Measurements from ENCODE around the gene CLEC17A. TPM values are rescaled to one million over a fixed set of nuclear protein-coding genes. Genes with fewer than 3 reads are reported as not detected.
"Not testable (repeated sequence)": the region's sequence is repeated elsewhere in the genome, so short reads cannot be mapped to it uniquely, and the experiment has no call there.

CLEC17A gene
- total RNA-seq, 1 donor from 2014 or later: 0.09 TPM

DNA sequence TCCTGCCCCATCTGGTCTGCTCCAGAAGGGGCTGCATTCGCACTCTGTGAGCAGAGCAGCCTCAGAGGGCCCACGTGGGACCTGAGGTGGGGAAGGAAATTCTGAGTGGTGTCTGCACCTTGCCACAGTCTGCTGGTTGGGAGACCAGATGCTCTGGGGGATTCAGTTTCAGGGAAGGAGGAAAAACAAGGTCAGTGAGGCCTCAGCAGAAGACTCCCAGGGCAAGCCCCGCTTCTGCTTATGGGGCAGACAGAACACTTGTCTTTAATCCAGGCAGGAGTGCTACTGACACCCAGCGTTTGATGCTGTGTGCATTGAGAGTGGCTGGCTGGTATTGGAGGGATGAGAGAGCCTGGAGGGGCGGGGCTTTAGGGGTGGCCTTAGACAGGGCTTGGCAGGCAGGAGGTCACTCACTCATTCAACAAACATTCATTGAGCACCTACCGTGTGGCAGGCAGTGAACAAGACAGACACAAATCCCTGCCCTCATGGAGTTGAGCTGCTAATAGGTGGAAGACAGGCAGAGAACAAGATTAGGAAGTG lies 4.9 kb upstream of the CLEC17A start:
- no peak for DNase-seq (ENCODE audit: low spot score)

DNA sequence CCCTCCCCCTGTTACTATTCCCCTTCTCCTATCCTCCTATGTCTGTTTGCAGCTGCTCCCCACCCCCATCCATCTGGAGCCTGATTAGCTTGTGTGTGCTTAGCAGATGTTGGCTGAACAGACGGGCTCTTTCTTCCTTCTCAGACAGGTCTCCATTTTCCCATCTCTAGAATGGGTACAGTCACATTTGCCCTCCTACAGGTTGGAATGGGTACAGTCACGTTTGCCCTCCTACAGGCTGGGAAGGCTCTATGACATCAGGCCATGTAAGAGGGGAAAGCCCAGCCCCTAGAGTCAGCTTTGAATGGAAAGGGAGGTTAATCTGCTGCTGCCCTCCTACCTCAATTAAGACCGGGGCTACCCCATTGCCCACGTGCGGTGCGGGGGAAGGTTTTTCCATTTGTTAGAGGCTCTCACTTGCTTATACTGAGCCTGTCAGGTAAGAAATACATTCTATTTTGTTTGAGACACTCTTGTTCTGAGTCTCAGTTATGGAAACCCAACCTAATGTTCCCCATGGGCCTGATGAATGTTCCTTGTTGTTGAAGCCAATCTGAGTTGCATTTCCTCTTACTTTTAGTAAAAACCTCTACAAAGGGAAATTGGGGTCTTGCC lies 2.2 kb upstream of the CLEC17A start:
- DNase-seq (ENCODE audit: low spot score): no peak

DNA sequence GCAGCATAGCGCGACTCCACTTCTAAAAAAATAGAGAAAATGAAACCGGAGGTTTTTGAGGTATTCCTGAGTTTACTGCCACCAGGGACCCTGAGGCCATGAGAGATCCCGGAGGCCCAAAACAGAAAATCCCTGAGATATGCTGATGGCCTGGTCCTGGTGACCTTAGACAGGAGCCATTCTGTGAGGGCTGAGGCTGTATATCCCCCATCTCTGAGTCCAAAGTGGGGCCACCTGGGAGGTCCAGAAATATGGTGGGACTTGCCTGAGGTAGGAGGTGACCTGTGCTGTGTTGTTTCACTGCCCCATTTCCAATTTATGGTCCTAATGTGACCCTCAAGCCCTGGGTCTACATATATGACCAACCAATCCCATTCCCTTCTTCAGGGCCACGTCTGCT lies 1.5 kb downstream of the CLEC17A start:
- DNase-seq (ENCODE audit: low spot score): not testable (repeated sequence)

DNA sequence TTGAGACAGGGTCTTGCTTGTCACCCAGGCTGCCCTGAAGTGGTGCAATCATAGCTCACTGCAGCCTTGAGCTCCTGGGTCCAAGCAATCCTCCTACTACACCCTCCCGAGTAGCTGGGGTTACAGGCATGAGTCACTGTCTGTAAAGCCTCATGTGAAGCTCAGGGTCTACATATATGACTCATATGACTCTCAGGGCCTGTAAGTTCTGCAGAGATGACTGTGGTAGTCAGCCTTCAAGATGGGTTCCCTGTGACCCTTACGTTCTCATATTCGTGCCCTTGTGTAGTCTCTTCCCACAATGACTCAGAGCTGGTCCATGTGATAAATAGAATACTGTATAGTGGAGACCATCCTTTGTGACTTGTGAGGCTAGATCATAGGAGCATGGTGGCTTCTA lies 2.3 kb downstream of the CLEC17A start:
- DNase-seq (ENCODE audit: low spot score): not testable (repeated sequence)

DNA sequence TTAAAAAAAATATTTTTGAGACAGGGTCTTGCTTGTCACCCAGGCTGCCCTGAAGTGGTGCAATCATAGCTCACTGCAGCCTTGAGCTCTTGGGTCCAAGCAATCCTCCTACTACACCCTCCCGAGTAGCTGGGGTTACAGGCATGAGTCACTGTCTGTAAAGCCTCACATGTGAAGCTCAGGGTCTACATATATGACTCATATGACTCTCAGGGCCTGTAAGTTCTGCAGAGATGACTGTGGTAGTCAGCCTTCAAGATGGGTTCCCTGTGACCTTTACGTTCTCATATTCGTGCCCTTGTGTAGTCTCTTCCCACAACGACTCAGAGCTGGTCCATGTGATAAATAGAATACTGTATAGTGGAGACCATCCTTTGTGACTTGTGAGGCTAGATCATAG lies 6.5 kb downstream of the CLEC17A start:
- DNase-seq (ENCODE audit: low spot score): not testable (repeated sequence)

DNA sequence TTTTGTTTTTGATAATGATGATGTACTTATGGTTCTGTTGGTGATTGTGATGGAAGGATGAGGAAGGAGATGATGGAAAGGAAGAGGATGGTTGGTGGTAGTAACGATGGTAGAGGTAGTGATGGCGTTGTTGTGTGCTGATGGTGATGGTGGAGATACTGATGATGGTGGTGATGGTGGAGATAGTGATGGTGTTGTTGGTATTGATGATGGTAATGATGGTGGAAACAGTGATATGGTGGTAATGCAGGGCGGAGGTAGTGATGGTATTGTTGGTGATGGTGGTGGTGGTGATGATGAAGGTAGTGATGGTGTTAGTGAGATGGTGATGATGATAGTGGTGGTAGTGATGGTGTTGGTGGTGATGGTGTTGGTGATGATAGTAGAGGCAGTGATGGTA lies 12.7 kb downstream of the CLEC17A start:
- DNase-seq (ENCODE audit: low spot score): no peak

DNA sequence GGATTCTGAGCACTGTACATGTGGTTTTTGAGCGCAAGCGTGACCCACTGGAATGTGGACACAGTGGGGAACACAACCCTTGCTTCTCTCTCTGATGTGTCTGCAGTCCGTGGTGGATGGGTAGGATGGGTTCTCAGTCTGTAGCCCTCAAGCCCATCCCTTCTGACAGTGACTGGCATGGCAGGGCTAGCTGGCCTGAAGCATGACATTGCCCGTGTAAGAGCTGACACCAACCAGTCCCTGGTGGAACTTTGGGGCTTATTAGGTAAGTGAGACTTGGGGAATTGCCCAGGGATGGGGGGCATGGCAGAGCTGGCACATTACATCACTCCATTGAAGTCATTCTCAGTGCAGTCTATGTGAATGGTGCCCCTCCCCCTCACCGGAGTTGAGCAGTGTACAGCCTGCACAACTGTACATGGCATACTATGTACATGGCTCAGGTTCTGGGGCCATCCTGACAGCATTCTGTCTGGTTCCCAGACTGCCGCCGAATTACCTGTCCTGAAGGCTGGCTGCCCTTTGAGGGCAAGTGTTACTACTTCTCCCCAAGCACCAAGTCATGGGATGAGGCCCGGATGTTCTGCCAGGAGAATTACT lies 16.8 kb downstream of the CLEC17A start:
- no peak for DNase-seq (ENCODE audit: low spot score)

DNA sequence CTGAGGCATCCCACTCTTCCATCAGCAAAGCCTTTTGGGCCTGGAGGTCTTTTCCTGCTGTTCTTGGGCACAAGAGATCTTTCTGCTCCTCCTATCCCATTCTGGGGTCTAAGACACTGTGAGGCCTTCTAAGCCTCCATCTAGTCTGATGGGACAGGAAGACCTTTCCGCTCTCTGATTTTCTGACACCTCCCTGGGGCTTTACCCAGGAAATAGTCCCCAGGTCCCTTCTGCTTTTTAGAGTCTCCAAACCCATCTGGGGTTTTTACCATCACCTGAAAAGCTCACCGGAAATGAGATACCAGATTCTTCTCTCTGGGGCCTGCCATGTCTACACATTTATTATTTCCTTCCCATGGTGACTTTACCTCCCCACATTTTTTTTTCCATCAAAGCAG lies 21.1 kb downstream of the CLEC17A start:
- no peak for DNase-seq (ENCODE audit: low spot score)

DNA sequence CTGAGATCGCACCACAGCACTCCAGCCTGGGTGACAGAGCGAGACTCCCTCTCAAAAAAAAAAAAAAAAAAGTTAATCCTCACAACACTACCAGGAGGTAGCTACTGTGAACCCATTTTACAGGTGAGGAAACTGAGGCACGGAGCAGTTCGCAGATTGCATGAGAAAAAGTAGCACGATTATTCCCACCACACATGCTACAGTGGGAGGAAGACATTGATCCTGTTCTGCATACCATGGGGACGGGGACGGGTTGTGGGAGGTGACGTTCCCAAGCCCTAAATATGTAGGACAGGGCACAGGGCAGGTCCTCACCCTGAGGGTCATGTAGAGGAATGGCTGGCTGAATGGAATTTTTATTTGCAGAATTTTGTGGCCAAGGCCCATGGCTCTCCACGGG lies 23.7 kb downstream of the CLEC17A start:
- DNase-seq (ENCODE audit: low spot score): no peak

DNA sequence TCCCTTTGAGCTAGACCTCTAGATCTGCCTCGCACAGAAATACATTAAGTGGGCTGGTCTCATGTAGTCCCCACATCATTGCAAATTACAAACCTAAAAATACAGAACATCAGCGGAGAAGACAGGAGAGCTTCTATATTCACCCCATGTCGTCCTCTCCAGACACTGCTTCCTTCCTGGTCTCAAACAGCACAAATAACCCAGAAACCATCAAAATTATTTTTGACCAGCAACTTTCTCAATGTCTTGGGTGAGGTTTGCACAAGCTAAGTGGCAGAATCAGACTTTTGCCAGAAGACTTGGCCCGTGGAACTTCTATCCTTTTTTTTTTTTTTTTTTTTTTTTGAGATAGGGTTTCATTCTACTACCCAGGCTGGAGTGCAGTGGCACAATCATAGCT lies 28.2 kb downstream of the CLEC17A start:
- no peak for DNase-seq (ENCODE audit: low spot score)

DNA sequence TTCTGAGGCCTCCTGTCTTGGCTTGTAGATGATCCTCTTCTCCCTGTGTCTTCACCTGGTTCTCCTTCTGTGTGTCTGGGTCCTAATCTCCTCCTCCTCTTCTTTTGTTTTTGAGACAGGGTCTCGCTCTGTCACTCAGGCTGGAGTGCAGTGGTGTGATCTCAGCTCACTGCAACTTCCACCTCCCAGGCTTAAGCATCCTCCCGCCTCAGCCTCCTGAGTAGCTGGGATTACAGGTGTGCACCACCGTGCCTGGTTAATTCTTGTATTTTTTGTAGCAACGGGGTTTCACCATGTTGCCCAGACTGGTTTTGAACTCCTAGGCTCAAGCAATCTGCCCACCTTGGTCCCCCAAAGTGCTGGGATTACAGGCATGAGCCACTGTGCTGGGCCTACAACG lies 29.4 kb downstream of the CLEC17A start:
- not testable (repeated sequence) for DNase-seq (ENCODE audit: low spot score)

DNA sequence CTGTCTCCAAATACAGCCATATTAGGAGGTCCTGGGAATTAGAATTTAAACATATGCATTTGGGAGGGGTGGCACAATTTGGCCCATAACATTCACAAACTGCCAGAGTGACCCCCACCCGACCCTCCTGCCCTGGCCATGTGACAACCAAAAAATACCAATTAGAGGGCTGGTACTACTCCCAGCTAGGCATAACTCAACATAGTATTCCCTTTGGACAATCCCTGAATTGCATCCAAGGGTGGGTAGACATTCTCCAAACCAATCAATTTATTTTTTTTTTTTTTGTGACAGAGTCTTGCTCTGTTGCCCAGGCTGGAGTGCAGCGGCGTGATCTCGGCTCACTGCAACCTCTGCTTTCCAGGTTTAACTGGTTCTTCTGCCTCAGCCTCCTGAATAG lies 29.8 kb downstream of the CLEC17A start:
- no peak for DNase-seq (ENCODE audit: low spot score)

DNA sequence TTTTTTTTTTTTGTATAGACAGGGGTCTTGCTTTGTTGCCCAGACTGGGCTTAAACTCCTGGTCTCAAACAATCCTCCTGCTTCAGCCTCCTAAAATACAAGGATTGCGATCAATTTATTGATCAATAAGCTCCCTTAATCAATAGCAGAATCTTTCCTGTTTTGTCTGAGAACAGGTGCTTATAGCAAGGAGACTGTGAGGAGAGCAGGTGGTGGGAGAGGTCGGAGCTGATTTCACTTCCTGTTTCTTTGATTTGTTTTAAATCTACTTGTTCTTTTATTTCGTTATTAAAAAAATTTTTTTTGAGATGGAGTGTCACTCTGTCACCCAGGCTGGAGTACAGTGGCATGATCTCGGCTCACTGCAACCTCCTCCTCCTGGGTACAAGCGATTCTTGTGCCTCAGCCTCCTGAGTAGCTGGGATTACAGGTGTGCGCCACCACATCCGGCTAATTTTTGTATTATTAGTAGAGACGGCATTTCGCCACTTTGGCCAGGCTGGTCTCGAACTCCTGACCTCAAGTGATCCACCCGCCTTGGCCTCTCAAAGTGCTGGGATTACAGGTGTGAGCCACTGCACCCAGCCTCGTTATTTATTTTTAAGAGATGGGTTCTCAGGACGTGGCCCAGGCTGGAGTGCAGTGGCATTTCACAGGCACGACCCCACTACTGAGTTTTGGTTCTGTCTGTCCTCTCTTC lies 30.7 kb downstream of the CLEC17A start:
- not testable (repeated sequence) for DNase-seq (ENCODE audit: low spot score)

DNA sequence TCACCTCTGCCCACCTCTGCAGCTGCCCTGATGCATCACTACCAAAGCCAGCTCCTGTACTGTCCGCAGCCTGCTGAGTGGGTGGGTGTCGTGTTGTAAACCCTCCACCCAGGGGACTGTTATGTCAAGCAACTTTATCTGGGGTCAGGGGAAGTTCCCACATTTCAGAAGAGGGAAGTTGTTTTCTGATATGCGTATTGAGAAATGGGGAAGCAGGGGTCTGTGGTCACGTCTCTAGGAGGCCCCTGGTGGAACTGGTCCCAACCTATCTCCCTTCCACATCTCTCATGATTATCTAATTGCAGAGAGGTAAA lies 31.2 kb downstream of the CLEC17A start:
- DNase-seq (ENCODE audit: low spot score): no peak

DNA sequence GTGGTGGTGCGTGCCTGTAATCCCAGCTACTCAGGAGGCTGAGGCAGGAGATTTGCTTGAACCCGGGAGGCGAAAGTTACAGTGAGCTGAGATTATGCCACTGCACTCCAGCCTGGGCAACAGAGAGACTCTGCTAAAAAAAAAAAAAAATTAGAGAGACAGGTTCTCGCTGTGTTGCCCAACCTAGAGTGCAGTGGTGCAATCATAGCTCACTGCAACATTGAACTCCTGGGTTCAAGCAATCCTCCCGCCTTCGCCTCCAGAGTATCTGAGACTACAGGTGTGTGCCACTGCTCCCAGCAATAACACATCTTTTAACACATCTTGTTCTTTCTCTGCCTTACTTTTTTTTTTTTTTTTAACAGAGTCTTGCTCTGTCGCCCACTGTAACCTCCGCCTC lies 32.7 kb downstream of the CLEC17A start:
- DNase-seq (ENCODE audit: low spot score): no peak

DNA sequence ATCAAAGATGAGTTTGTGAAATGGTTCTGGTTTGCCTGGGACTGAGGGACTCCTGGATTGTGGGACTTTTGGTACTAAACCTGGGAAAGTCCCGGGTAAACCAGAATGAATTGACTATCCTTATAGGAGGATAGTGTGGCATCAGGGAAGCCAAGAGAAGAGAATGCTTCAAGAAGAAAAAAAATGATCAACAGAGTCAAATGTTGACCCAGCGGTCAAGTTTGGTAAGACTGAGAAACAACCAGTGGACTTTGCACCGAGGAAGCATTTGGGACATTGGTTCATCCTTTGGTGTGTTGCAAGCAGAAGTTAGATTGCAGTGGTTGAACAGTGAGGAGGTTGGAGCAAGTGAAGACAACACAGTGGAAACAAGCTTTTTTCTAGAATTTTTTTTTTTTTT lies 33.5 kb downstream of the CLEC17A start:
- DNase-seq (ENCODE audit: low spot score): no peak

DNA sequence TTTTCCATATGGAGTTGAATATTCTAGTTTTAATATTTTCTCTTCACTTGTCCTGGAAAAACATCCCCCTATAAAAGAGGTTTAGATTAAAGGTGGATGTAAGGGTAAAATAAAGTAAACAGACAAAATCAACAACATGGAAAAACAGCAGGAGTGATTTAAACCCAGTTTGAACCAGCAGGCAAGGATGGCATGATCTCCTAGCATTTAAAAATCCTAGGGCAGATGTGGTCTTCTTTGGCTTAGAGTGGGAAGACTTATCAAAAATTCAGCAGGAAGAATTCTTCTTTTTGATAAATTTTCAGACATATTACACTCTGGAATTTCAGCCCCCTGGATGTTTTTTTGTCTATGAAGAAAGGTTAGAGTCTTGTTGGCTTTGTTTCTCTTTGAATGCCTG lies 36.5 kb downstream of the CLEC17A start:
- no peak for DNase-seq (ENCODE audit: low spot score)

DNA sequence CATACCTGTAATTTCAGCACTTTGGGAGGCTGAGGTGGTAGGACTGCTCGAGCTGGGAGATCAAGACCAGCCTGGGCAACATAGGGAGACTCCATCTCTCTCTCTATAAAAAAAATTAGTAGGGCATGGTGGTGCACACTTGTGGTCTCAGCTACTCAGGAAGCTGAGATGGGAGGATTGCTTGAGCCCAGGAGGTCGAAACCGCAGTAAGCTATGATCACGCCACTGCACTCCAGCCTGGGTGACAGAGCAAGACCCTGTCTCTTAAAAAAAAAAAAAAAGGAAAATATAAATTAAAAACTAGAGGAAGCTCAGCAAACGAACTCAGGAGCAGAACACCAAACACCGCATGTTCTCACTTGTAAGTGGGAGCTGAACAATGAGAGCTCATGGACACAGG lies 41.6 kb downstream of the CLEC17A start:
- DNase-seq (ENCODE audit: low spot score): not testable (repeated sequence)

DNA sequence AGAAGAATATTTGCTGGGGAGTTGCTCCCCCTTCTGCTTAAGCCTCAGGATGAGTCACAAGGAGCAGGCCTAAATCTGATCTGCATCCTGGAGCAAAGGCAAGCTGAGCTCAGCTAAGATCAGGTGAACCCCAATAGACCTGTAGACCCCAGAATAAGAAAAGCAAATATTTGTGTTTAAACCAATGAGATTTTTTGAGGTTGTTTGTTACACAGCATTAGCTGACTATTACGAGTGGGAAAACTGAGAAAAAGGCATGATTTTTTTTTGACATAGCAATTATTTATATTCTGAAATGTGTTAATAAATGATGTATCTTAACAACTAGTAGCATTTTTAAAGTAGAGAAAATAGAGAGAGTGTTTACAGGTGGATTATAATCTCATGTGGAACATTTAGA lies 46.7 kb downstream of the CLEC17A start:
- DNase-seq (ENCODE audit: low spot score): no peak

DNA sequence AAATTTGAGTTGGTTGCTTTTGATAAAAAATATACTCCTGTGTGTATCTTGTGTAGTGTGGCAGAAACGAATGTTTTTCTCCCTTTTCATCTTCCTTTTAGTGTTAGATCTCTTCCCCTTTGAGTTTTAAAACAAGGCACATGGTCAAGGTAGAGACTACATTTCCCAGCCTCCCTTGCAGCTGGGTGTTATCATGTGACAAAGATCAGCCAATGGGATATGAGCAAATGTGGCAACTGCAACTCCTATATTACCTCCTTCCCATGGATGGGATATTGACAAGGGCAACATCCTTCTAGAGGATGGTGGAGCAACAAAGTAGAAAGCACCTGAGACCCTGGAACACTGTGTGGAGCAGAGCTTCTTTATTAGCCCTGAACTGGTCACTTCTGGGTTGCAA lies 49.4 kb downstream of the CLEC17A start:
- DNase-seq (ENCODE audit: low spot score): no peak

DNA sequence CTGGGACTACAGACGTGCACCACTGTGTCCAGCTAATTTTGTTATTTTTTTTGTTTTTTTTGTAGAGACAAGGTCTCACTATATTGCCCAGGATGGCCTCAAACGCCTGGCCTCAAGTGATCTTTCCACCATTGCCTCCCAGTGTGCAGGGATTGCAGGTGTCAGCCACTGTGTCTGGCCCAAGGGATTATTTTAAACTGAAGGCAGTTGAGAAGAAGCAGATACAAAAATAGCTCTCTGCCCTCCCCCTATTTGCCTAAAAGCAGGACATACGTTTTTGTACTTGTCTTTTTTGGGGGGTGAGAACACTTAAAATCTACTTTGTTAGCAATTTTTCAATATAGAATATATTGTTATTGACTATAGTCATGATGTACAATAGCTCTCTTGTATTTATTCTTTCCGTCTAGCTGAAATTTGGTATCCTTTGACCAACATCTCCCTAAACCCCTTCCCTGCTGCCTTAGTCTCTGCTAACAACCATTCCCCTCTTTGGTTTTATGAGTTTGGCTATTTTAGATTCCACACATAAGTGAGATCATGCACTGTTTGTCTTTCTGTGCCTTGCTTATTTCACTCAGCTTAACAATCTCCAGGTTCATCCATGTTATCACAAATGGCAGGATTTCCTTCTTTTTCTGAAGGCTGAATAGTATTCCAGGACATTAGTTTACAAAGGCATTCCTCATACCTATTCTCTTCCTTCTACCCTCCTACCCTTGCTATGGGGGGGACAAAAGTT lies 56.8 kb downstream of the CLEC17A start:
- DNase-seq (ENCODE audit: low spot score): no peak

DNA sequence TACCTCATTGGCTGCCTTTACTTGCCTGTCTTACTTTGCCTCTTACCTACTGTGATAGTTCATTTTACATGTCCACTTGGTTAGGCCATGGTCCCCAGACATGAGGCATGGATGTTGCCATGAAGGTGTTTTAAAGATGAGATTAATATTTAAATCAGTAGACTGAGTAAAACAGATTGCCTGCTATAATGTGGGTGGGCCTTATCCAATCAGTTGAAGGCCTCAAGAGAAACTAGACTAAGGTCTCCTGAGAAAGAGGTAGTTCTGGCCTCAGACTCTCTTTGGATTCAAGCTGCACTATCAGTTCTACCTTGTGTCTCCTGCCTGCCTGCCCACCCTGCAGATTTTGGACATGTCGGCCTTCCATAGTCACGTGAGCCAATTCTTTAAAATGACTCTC lies 65.6 kb downstream of the CLEC17A start:
- no peak for DNase-seq (ENCODE audit: low spot score)

DNA sequence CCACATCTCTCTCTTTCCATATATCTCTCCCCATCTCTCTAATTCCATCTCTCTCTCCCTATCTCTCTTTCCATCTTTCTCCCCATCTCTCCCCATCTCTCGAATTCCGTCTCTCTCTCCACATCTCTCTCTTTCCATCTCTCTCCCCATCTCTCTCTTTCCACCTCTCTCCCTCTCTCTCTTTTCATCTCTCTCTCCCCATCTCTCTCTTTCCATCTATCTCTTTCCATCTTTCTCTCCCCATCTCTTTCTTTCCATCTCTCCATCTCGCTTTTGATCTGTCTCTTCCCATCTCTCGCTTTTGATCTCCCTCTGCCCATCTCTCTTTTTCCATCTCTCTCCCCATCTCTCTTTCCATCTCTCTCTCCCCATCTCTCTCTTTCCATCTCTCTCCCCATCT lies 66.1 kb downstream of the CLEC17A start:
- DNase-seq (ENCODE audit: low spot score): no peak

Data from mucosa of gallbladder (tissue), 1 donor.